ENCODE measurements around the gene GSN.

GRCh38 chr9:121326901-121327613, 59.1 kb downstream of the GSN start:
- TF ChIP-seq CTCF (IDR thresholded peaks at IDR 0.05; ENCODE audit: low read length) (no peak), EZH2 (IDR thresholded peaks at IDR 0.05; ENCODE audit: borderline replicate concordance, low read length) (no peak)

Data from OCI-LY1 (cell line).